ENCODE data around the gene PPP6R2.

Gene PPP6R2, protein sequence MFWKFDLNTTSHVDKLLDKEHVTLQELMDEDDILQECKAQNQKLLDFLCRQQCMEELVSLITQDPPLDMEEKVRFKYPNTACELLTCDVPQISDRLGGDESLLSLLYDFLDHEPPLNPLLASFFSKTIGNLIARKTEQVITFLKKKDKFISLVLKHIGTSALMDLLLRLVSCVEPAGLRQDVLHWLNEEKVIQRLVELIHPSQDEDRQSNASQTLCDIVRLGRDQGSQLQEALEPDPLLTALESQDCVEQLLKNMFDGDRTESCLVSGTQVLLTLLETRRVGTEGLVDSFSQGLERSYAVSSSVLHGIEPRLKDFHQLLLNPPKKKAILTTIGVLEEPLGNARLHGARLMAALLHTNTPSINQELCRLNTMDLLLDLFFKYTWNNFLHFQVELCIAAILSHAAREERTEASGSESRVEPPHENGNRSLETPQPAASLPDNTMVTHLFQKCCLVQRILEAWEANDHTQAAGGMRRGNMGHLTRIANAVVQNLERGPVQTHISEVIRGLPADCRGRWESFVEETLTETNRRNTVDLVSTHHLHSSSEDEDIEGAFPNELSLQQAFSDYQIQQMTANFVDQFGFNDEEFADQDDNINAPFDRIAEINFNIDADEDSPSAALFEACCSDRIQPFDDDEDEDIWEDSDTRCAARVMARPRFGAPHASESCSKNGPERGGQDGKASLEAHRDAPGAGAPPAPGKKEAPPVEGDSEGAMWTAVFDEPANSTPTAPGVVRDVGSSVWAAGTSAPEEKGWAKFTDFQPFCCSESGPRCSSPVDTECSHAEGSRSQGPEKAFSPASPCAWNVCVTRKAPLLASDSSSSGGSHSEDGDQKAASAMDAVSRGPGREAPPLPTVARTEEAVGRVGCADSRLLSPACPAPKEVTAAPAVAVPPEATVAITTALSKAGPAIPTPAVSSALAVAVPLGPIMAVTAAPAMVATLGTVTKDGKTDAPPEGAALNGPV

DNA sequence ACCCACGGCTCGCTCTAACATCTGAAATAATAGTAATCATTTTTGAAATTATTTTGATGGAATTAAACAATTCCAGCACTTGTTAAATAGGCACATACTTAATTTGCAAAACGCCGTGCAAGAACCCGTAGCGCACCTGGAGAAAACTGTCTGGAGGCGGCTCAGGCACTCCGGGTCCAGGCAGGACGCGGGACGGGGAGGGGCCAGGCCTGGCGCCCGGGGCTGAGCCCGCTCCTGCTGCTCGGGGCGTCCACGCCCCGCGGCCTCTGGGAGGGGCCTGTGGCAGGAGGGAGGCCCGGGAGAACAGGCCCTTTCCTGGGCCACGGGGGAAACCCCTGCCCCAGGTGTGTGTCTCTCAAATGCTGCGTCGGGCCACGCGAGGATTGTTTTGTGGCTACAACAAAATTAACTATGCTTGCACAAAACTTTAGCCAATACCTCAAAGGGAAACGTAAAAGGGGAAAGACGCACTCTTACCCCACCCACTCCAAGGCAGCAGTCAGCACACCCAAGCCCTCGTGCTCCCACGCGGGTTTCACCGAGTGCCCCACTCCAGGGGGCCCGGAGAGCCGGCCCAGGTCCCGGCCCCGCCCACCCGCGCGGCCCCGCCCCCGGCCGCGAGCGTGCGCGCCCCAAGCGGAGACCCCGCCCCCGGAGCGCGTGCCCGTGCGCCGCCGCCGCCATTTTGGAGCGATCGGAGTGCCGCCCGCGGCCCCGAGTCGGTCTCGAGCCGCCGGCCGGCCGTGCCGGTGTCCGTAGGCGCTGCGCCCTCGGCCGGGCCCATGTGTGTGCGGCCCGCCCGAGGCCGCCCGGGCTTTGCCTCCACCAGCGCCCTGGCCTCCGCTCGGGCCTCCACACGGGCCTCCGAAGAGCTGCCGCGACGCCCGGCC is at the start of gene PPP6R2:
PPP6R2 (plus strand) TSS at position 677 of the 890 bp plus-strand sequence. CDS start 50,582 bp downstream, outside the sequence.
- peak; percentile 92 for DNase-seq (ENCODE audit: low read depth, low spot score)

GRCh38 chr22:50293441-50294318 is 49.4 kb upstream of the PPP6R2 start:
- peak; percentile 96 for DNase-seq (ENCODE audit: low read depth, low spot score)

DNA sequence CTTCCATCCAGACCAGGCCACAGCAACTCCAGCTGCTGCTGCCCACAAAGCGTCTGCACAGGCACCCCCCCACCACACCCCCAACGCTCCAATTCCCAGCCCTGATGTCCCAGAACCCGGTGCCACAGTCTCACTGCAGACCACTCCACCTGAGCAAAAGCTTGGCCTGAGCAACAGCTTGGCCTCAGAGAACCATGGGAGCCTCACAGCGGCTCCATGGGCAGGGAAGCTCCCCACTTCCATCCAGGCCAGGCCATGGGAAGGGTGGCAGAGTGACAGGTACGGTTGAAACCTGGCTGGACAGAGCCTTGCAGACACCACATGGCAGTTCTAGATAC is 48.8 kb upstream of the PPP6R2 start:
- peak; percentile 28 for DNase-seq (ENCODE audit: low read depth, low spot score)

- DNase-seq (ENCODE audit: low read depth, low spot score), result no peak
These were observed 46.3 kb upstream of the PPP6R2 start for GRCh38 chr22:50296658-50297490.

GRCh38 chr22:50297510-50298265 is 45.4 kb upstream of the PPP6R2 start:
- no peak for DNase-seq (ENCODE audit: low read depth, low spot score)

DNA sequence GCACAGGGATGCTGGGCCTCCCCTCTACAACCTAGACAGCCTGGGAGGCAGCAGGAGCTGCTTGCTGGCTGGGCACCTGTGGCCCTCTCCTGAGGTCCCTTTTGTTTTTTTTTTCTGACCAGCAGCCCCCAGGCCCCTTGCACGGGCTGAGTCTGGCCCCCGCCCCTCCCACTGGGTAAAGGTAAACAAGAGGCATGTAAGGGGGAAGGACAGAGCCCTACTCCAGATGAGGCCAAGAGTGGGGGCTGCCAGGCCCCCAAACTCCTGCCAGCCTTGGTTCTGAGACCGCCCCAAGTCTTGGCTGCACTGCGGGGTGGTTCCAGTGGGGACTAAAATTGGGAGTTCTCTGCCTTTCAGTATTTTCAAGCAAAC is 44.9 kb upstream of the PPP6R2 start:
- DNase-seq (ENCODE audit: low read depth, low spot score), result no peak

DNA sequence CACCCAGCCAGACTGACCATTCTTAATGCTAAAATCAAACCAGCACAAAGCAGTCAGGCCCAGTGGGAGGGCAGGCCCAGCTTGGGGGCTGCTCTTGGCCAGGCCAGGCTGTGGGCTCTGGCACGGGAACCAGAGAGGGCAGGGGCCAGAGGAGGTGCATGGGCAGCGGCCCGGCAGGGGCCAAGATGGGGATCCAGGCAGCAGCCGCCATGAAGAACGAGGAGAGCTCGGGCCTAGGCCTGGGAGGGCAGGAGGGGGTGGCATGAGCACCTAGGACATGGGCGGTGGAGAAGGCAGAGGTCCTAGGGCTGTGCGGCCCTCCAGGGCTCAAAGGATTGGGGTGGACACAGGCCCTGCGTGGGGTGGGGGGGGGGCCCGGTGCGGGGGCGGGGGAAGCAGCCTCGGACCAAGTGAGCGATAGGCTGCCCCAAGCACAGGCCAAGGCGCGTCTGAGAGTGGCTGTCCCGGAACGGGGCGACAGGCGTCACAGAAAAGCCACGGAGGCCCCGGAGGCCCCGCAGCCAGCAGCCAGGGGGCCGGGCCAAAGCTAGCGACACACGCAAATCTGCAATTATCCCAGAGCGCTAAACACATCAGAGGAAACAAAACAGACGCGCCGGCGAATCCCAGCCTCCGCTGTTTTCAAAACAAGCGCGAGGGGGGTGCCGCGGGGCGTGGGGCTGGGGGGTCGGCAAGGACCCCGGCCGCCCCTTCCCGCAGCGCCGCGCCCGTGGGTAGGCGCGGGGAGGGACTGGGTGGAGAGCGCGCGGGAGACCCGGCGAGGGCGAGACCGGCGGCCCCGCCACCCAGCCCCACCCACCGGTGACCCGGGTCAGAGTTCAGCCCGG is 44.0 kb upstream of the PPP6R2 start:
- peak; percentile 56 for DNase-seq (ENCODE audit: low read depth, low spot score)

DNA sequence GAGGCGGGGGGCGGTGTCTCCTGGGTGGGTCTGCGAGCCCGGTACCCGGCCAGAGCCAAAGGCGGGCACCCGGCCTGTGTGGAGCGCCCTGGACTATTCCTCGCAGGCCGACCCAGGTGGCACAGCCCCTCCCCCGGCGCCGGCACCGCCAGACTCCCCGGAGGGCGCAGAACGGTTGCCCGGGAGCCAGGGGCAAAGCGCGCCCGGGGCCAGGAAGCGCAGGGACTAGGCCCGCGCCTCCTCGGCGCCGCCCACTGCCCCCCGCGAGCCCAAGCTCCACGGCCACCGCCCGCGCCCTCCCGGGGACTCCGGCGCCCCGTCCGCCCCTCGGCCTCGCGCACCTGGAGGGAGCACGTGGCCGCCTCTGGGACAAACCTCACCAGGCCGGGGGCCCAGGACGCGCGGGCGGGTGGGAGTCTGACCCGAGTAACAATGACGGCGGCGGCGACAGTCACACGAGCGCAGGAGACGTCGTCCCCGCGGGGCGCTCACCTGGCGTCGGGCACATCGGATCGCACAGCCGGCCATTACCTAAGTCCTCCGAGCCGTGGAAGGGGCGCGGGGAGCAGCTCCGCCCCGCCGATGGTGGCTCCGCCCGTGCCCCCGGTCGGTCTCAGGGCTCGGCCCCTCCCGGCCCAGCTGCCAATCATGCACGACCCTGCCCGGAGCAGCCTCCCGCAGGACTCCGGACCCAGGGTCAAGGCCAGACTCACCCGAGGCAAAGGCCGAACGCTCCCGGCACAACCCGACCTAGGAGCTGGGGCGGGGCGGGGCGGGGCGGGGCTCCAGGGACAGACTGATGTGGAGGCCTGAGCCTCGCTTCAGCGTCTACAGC is 43.1 kb upstream of the PPP6R2 start:
- no peak for DNase-seq (ENCODE audit: low read depth, low spot score)

GRCh38 chr22:50300620-50301257 is 42.4 kb upstream of the PPP6R2 start:
- no peak for DNase-seq (ENCODE audit: low read depth, low spot score)

GRCh38 chr22:50301581-50301991 is 41.5 kb upstream of the PPP6R2 start:
- peak; percentile 35 for DNase-seq (ENCODE audit: low read depth, low spot score)

DNA sequence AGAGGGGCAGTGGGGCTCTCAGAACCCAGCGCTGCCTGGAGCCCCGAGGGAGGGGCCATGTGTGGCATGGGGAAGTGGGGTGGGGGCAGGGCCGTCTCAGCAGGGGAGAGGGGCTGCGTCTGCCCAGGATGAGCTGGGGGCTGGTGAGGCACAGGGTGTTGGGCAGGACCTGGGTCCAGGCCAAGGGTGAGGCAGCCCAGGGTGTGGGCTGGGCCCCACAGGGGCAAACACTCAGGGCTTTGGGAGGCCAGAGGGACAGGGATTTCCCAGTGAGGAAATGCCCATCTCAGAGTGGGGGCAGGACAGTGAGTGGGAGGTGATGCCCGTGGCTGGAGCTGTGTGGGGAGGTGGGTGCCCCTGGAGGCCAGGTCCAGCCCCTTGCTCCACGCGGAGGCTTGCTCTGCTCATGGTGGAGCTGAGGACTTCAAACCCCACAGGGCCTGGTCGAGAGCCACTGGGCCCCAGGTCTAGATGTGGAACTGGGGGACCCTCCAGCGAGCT is 41.0 kb upstream of the PPP6R2 start:
- peak; percentile 45 for DNase-seq (ENCODE audit: low read depth, low spot score)

- peak; percentile 23 for DNase-seq (ENCODE audit: low read depth, low spot score)
These were observed 40.6 kb upstream of the PPP6R2 start for GRCh38 chr22:50302564-50302963.

DNA sequence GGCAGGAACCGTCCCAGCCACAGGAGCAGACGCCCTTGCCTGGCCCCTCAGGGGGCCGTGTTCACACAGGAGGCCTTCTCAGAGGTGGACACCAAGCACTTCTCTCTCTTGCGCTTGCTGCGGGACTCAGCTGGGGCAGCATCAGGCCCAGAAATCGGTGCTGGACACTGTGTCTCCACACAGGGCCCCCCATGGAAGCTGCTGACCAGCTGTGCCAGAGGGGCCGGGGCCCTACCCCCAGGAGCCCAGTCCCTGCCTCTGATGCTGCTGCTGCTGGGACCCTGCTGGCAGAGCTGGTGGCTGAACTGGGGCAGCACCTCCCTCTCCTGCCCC is 39.6 kb upstream of the PPP6R2 start:
- DNase-seq (ENCODE audit: low read depth, low spot score), result no peak

DNA sequence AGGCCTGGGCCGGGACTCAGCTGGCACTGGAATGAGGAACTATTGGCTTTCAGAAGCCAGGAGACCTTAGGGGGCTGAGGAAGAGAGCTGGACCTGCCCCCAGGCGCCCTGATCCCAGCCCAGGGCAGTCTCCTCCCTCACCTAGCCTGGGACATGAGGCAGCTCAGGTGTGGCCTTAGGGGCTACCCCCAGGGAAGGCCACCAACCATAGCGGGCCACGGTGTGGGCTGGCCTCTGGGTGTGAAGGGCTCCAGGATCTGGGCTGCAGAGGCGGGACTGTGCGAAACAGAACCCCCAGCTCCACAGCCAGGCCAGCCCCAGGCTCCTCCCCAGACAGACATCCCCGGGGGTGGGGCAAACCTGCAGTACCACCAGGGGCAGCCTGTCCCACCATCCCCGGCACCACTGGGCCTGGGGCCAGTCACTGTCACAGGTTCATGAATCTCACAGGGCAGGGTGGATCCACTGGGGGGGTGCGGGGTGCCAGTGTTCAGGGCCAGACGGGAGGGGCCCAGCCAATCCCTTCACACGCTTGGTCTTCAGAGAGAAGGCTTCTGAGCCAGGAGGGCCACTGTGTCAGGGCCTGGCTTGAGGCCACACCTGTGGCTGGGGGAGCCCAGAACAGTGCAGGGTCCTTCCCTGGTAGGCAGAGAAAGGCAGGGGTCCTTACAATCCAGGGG is 39.1 kb upstream of the PPP6R2 start:
- DNase-seq (ENCODE audit: low read depth, low spot score), result peak; percentile 45

- peak; percentile 78 for DNase-seq (ENCODE audit: low read depth, low spot score)
These were observed 38.4 kb upstream of the PPP6R2 start for GRCh38 chr22:50304528-50305392.

Measured in astrocyte of the hippocampus (primary cell).